ENCODE measurements around the gene KNSTRN.
A peak's percentile ranks its signal among the peaks of the same experiment; 100 is the strongest.

The KNSTRN gene

GRCh38 chr15:40346579-40347558 lies 35.7 kb upstream of the KNSTRN start:
- DNase-seq = no peak

DNA sequence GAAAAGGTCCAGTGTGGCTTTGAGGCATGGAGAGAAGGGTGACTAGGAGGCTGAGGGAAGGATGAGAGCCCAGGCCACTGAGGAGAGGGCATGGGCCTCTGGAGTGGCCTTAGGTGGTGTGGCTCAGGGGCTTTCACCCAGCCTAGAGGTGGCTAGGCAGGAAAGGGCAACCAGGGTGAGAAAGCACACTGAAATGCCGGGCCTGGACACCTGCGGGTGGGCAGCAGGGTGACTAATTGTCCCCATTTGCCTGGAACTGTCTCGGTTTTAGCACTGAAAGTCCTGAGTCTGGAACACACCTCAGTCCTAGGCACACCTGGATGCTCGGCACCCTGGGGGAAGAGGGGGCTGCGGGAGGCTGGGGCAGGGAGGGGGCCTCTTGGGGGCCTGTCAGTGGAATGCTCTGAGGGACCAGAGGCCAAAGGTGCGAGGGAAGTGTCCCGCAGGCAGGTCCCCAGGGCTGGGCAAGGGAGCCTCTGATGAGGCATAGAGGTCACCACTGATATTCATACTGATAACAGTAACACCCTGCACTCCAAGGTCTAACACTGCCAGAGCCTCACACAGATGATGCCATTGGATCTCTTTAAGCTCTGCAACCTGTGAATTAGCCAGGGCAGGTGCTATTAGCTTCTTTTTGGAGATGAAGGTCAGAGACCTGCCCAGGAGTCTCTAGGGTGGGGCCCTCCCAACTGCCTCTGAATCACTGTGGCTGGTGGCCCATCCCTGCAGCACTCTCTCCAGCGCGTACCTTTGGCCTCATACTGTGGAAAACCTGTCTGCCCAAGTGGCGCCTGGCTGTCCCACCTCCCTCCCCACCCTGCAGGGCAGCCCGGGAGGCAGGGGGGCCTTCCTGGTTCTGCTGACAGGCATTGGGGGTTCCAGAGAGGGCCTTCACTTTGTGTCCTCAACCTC lies 34.7 kb upstream of the KNSTRN start:
- DNase-seq = no peak

DNA sequence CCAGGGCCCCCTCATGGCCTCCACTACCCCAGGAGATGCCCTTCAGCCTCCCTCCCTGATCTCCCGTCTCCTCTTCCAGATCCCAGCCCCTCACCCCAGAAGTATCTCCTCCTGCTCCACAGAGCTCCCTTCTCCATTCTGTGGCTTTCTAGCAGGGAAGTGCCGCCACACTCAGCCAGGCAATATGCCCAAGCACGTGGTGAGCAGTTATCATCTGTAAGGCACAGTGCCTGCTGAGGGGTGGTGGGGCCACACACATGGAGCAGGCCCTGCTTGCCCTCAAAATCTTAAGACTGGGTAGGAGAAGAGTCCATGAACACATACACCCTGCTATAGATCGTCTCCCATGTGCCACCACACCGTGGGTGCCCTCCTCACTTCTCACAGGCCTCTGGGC lies 34.0 kb upstream of the KNSTRN start:
- no peak for DNase-seq

GRCh38 chr15:40349163-40349562 lies 33.4 kb upstream of the KNSTRN start:
- DNase-seq = no peak

DNA sequence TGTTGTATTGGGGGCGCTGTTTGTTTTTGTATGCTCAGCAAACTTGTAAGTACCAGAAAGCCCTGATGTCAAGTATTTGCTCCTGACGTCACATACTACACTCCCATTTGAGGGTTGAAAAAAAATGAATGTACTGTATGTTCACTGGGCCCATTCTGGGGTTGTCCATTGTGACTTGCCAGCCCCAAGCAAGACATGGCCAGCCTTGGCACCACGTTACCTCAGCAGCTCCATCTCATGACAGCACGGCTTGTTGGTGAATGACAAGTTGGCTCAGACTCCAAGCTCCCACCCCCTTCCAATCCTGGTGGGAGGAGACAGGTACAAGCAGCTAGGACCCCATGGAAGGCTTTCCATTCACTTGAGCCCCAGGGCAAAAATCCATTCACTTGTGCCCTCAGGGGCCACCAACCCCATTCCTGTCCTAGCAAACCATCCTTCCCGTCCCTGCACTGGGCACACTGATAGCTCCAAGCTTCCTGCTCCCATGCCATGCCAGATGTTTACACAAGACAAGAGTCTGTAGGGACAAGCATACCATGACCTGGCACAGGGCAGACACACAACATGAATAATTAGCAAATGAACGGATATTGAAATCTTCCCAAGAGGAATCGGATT lies 30.1 kb upstream of the KNSTRN start:
- DNase-seq = no peak

GRCh38 chr15:40353697-40354096 lies 28.8 kb upstream of the KNSTRN start:
- peak; percentile 61 for DNase-seq

- DNase-seq = peak; percentile 93
These were observed 27.9 kb upstream of the KNSTRN start for GRCh38 chr15:40354408-40355171.

DNA sequence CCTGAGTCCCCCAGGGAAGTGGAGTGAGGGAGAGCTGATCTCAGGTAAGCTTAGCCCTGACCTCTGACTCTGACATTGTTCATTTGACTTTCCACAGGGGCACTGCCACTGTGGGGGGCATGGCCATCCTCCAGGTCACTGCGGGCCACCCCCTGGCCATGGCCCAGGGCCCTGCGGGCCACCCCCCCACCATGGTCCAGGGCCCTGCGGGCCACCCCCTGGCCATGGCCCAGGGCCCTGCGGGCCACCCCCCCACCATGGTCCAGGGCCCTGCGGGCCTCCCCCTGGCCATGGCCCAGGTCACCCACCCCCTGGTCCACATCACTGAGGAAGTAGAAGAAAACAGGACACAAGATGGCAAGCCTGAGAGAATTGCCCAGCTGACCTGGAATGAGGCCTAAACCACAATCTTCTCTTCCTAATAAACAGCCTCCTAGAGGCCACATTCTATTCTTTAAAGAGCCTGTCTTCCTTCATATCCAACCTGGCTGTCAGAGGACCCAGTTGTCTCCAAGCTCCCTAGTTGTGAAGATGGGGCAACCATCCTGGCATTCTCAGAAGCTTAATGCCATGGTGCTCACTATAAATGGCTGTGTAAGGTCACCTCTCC lies 26.4 kb upstream of the KNSTRN start:
- DNase-seq = no peak

GRCh38 chr15:40357246-40357645 lies 25.3 kb upstream of the KNSTRN start:
- no peak for DNase-seq

DNA sequence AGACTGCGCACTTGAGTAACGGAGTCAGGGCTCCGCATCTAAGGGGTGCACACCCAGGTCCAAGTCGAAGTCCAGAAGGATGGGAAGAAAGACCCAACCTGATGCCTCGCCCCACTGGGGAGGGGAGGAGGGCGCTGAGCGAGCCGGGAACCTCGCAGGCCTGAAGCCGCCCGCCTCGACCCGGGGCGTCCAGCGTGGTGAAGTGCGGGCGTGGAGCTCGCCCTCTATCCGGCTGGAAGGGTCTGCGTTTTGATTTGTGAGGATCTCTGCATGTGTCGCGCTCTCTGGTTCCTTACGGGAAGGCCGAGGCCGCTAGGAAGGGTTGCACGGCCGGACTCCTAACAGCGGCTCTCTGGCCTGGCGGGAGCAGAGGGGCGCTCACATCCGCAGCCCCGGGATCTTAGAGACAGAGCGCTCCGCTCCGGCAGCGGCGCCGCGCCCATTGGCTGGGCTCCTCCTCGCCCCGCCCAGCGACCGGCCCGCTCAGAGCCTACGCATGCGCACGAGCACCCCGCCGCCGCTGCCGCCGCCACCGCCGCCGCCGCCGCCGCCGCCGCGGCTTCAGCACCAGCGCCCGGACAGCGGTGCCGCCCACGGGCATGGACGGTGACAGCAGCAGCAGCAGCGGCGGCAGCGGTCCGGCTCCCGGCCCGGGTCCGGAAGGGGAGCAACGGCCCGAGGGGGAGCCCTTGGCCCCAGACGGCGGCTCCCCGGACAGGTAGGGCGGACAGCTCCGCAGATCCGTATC lies 24.6 kb upstream of the KNSTRN start, which contains the start of gene DISP2:
Gene DISP2 (plus strand): TSS at position 497 of the 748 bp plus-strand sequence. CDS start 103 bp downstream, at position 600.
- DNase-seq = peak; percentile 36

DNA sequence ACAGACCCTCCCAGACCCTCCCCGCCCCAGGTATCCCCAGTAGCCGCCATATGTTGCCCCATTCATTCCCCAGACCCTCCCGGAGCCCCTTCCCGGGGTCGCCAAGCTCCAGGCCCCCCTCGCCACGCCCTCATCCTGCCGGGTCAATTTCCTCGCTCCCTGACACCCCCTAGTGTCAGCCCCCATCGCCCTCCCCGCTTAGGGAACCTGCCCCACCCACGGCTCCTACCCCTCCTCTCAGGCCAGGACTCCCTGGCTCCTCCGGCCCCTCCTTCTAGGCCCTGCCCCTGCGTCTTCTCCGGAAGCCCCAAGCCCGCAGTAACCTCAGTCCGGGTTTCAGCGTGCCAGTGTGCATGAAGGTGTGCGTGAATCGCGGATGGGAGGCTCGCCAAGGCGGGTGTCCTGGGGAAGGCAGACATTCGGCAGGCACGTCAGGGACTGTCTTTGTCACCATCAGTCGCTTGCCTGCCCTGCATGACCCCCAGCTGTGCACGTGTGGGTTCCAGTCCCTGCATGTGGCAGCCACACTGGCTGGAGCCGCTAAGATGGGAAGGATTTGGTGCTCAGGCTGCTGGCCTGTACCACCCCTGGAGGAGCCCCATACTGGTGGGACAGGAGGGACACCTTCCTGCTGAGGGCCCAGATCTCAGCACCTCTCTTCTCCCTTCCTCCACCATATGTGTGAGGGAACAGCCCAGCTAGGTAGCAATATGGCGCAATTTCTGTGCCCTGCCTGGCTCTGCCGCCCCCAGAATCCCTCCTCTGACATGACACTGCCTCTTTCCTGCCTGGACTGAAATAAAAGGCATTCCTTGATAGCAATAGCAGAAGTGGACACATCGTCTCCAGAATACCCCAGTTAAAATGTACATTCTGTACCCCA lies 23.8 kb upstream of the KNSTRN start:
- no peak for DNase-seq

DNA sequence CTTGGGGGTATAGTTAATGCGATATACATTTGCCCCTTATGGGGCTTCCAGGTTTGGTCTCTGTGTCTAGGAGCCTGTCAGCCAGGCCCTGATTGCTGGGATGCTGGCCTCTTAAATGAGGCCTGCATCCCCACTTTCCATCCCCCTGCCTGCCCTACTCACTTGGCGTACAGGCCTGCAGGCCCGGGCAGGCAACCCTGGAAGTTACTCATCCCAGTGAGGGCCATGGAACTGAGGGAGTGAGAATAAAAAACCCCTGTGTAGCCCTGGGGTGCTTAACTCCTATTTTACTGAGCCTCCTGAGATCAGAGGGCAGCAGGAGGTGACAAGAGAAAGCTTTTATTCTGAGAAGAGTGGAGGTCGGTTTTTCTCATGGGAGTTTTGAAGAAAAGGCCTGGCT lies 22.5 kb upstream of the KNSTRN start:
- DNase-seq = no peak

DNA sequence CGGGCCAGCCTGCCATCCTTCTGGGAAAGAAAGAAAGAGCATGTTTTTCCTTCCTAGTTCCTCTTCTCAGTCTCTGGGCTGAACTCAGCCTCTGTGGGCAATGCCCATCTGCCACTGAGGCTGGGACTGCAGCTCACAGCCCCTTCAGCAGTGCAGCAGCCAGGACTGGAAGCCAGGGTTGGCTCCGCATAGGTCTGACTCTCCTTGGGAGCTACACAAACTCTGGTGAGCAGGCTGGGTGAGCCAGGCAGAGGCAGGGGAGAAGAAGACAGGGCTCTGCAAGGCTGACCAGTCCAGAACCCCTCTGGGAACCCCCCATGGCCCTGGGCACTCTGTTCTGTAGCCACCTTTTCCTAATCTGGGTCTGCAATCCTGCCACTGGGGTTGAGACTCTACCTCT lies 20.9 kb upstream of the KNSTRN start:
- DNase-seq = no peak

GRCh38 chr15:40363611-40364010 lies 18.9 kb upstream of the KNSTRN start:
- no peak for DNase-seq

GRCh38 chr15:40364251-40364650 lies 18.3 kb upstream of the KNSTRN start:
- DNase-seq = no peak

DNA sequence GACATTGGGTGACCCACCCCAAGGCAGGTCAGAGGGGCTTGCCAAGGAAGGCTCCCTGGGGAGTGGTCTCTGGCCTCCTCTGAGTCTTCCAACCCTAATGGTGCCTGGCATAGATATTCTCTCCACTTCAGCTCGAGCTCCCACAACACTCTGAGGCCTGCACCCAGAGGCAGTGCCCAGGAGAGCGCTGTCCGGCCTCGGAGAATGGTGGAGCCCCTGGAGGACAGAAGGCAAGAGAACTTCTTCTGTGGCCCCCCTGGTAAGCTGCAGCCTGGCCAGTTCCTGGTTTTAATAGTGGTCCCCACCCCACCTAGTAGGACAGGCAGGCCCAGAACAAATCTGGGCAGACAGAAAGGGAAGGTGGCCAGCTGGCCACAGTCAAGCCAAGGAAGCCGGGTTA lies 17.5 kb upstream of the KNSTRN start:
- DNase-seq = no peak

GRCh38 chr15:40365624-40366456 lies 16.7 kb upstream of the KNSTRN start:
- no peak for DNase-seq

DNA sequence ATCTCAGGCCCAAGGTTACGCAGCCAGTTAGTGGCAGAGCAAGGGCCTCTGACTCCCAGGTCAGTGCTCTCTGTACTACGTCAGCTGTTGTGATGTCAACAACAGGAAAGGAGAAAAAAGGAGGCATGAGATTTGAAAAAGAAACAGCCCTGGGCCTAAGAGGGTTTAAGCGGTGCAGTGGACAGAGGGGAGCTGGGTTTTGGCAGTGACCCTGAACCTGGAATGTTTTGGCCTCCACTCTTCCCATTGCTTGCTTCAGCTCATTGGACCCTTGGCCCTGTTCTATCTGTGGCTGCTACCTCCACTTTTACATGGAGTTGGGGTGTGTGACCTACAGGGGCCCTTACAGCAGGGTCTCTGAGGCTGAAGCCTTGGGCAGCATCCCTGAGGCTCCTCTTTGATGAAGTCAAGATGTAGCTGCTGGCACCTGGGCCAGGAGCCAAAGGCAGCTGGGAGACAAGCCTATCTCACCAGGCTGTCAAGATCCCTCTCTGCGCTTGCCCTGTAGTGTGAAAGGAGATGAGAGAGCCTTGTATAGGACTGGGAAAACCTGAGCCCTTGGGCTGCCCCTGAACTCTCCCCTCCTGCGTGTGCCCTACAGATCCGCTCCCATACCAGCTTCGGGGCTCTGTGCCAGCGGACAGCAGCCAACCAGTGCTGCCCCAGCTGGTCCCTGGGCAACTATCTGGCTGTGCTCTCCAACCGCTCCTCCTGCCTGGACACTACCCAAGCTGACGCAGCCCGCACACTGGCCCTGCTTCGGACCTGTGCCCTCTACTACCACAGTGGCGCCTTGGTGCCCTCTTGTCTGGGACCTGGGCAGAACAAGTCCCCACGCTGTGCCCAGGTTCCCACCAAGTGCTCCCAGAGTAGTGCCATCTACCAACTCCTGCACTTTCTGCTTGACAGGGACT lies 15.8 kb upstream of the KNSTRN start:
- no peak for DNase-seq
